HG02943 (cell line): ENCODE results near the gene METTL23.
"Not testable (repeated sequence)": the region's sequence is repeated elsewhere in the genome, so short reads cannot be mapped to it uniquely, and the experiment has no call there.

Experiments
- ATAC-seq: cut with Tn5 transposase; IDR thresholded peaks from one replicate; pipeline ENCODE4 v1.9.1; 2021; ENCODE audit warnings: mild to moderate bottlenecking, low read depth, moderate library complexity; ENCODE audit not compliant: unreplicated experiment

Gene METTL23

DNA sequence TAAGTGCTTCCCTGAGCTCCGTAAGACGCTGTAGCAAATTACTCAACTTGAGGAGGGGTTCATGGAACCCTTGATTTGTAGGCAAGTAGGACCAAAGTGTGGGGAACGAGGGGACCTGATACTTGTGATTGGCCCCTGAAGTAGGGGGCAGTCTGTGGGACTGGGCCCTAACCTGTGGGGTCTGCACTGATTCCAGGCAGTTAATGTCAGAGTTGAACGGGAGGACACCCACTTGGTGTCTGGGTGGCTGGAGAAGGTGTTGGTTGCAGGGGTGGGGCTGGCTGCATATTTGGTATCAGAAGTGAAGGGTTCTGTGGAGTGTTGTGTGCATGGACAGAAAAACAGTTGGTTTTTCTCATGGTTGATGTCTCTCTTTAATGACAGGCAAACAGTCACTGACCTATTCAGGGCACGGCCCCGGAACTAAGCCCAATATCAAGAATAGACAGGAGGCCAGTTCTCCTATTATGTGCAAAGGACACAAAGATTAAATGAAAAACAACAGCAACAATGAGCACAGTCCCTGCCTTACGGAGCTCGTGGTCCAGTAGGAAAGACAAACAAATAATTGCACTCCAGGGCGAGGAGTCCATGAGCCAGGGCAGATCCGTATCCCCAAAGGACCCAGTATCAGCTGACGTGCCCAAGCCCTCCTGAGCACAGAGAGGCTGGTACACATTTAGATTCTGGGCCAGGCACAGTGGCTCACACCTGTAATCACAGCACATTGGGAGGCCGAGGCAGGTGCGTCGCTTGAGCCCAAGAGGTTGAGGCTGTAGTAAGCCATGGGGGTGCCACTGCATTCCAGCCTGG lies 35.1 kb upstream of the METTL23 start:
- no peak for ATAC-seq

DNA sequence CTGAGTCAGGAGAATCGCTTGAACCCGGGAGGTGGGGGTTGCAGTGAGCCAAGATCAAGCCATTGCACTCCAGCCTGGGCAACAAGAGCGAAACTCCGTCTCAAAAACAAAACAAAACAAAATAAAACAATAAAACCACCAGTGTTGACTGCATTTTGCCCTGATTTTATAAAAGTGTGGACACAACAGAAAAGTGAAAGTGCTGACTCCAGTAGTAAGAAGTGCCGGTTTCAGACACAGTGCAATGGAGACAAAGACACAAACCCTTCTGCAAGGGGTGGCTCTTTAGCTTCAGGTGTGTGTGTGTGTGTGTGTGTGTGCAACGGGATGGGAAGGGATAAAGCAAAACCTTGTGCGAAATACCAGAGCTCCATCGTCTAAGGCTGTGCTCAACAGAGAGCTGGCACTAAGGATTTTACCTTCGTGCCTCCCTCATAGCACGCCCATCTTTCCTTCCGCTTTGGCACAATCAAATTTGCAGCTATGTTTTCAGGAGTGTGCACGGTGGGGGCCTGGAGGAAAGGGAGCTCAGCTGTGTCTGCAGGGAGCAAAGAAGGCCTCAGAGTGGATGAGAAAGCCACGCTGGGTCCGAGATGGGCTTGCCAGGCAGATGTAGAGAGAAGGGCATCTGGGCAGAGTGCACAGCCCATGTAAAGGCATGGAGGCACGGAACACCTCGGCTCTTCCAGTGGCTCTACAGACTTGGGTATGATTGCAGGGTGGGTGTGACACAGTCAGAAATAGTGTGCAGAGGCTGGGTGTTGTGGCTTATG lies 31.4 kb upstream of the METTL23 start:
- no peak for ATAC-seq

DNA sequence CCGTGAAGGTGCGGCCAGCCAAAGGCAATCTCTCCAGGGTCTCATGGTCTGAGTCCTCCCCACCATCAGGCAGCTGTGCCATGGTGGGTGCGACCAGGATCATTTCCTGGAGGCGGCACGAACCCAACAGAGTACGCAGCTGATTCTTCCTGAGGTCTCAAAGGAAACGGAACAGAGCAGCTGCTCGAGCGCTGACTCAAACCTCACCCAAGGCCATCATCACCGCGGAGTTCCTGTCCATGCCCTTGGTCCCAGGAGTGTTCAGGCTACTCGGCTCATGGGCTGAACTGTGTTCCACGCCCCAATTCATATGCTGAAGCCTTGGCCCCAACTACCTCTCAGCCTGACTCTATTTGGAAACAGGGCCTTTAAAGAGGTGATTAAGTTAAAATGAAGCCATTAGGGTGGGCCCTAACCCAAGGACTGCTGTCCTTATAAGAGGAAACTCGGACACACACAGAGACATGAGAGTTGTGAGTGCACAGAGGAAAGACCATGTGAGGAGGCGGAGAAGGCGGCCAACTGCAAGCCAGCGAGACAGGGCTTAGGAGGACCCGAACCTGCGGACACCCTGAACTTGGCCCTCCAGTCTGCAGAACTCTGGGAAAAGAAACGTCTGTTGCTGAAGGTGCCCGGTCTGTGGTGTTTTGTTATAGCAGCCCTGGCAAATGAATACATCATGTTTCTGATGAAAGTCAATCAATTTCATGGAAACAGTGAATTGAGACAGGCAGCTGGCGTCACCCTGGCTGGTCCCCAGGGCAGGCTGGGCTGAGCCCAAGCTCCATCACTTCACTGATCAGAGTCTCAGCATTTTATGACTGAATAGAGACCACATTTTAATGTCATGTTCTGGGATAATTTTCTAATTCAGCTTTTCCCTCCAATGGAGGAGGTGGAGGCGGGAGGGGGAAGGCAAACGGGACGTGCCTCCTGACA lies 29.6 kb upstream of the METTL23 start:
- ATAC-seq: no peak

DNA sequence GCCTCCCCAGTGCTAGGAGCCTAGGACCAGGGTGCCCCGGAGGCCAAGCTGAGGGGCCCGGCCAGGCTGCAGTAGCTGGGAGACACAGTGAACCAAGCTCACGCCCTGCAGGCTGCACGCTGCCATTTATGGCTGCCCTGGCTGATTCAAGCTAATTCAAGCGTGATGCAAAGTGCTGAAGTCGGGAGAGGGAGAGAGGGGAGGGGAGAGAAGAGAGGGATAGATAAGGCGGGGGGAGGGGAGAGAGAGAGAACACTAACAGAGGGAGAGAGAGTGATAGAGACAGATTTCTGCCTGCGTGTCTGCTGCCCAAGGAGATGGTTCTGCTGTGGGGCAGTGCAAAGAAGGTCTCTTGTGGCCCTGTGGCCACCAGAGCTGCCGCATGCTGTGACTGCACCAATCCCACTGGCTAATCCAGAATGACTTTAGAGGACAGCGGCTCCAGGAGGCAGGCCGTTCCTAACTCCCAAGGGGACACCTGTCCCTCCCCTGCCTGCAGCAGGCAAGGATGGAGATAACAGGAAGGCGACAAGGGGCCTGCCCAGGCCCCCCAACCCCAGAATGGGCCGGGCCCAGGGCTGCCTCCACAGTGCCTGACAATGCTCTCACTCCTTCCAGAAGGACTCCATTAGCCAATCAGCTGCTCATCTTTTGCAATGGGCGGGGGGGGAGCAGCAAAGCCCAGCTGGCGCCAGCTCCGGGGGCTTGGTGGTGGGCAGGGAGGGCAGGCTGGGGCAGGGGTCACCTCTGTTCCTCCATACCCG lies 28.8 kb upstream of the METTL23 start:
- no peak for ATAC-seq

DNA sequence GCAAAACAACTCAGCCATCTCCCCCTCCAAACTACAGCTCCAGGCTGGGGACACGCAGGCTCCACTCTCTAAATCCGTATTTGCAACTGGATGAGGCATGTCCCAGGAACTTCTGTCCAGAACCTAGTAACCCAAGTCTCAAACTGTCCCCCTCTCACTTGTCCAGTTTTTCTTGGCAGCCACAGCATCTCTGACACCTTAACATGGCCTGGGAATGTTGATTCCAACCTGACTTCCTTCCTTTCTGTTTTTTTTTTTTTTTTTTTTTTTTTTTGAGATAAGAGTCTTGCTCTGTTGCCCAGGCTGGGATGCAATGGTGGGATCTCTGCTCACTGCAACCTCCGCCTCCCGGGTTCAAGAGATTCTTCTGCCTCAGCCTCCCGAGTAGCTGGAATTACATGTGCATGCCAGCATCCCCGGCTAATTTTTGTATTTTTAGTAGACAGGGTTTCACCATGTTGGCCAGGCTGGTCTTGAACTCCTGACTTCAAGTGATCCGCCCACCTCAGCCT lies 28.1 kb upstream of the METTL23 start:
- ATAC-seq: not testable (repeated sequence)

DNA sequence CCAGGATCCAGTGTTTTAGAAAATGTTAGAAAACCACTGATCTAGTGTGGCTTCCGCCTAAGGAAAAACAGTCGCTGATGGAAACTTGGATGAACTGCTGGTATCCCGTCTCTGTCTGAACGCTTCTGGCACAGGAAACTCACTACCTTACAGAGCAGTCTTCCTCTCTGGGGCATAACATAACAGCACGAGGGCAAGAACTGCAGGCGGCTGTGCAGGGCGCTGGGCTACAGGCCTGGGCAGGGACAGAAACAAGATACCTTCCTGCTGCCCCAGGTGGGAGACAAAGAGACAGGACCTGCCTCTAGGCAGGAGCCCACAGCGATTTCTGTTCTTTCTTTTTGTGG lies 26.4 kb upstream of the METTL23 start:
- no peak for ATAC-seq

DNA sequence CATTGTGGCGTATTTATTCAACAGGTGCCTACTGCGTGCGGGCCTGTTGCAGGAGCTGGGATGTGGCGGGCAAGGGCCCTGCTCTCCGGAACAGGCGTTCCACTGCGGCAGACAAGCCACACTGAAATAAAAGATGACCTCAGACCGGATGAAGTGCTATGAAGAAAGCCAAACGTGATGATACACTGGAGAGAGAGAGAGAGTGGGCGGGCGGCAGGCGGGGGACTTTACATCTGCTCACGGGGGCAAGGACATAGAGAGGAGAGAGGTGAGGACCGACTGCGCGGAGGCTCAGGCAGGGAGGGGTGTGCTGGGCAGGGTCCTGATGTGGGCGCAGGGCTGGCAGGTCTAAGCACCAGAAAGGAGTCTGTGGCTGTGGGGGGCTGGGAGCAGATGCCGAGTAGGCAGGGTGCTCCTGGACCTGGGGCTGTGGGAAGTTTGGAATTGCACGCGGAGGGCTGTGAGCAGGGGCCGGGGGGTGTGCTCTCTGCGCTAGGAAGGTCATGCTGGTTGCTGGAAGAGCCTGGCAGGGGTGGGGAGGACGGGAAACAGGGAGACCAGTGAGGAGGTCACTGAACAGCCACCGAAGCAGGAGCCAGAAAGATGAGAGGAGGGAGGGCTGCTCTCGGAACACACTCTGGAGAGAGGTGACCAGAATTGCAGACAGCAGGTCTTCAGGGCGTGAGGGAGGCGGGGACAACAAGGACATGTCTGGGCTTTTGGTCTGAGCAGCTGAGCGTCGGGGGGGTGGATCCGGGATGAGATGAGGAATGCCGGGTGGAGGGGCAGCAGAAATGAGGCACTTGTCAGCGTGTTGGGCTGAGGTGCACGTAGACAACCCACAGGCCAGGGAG lies 25.8 kb upstream of the METTL23 start:
- no peak for ATAC-seq

DNA sequence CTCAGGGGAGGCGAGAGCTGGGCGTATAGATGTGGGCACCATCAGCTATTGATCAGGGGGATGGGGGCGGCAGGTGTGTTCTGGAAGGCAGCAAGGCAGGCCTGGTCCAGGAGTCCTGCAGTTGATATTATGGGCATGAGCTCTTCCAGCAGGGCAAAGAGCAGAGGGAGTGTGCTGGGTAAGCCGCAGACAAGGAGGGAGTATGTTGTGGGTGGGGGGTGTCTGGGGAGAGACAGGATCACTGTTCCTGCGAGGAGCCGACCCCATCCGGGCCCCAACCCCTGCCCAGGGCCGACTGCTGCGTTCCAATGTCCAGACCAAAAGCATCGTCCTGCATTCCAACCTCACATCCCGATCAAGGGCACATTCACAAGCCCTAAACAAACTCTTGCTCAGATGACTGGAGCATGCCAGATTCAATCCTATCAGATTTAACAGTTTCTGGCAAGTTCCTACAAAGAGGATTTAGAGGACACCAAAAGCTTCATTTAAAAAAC lies 25.1 kb upstream of the METTL23 start:
- no peak for ATAC-seq

DNA sequence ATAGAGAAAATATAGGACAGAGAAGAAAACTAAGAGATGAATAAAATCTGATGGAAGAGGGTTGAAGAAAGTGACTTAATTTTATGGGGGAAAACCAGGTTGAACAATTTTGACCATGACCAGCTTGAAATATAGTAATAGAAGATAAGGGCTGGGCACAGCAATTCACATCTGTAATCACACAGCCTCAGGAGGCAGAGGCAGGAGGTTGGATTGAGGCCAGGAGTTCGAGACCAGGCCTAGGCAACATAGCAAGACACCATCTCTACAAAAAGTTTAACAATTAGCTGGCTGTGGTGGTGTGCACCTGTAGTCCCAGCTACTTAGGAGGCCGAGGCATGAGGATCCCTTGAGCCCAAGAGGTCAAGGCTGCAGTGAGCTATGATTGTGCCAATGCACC lies 24.6 kb upstream of the METTL23 start:
- ATAC-seq: no peak

DNA sequence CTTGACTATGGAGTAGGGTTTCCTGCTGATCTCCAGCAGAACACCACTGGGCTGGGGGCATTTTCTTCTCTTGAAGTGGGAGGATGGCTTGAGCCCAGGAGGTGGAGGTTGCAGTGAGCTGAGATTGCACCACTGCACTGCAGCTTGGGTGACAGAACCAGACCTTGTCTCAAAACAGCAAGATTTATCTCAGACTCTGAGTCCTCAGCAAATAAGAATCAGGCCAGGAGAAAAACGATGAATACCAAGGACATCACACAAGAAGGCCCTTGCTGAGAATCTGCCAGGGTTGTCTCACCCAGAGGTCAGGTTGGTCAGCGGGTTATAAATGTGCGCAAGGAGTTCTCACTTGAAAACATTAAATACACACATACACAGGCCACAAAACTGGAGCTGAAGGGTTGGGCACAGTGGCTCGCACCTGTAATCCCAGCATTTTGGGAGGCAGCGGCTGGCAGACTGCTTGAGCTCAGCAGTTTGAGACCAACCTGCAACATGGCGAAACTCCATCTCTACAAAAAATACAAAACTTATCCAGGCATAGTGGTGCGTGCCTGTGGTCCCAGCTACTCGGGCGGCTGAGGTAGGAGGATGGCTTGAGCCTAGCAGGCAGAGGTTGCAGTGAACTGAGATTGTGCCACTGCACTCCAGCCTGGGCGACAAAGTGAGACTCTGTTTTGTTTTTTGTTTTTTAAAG lies 23.6 kb upstream of the METTL23 start:
- no peak for ATAC-seq

DNA sequence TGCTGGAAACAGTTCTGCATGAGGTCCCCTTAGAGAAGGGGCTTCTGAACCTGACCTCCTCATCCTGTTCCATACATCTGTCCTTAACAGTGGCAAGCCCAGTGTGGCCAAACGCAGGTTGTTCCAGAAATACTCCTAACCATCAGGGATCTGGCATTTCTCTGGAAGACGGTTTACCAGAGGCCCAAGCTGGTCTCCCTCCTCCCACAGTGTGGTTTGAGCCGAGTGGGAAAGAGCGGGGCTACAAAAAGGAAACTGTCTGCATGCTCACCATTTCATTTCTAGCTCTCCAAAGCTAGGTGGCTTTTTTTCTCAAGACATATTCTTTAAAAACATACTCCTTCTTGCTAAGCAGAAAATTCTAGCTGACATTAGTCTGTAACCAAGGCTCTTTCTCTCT lies 21.8 kb upstream of the METTL23 start:
- no peak for ATAC-seq

DNA sequence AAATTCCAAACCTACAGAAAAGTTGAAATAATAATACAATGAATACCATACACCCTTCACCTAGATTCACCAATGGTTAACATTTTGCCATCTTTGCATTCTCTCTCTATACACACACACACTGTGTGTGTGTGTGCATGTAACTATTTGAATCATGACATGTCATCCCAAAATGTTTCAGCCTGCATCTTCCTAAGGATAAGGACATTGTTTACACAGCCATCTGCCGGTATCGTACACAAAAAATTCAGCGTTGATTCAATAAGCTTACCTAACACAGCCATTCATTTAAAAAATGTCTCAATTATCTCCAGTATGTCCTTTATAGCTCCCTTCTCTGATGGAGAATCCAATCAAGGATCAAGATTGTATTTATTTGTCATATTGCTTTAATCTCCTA lies 19.8 kb upstream of the METTL23 start:
- no peak for ATAC-seq

DNA sequence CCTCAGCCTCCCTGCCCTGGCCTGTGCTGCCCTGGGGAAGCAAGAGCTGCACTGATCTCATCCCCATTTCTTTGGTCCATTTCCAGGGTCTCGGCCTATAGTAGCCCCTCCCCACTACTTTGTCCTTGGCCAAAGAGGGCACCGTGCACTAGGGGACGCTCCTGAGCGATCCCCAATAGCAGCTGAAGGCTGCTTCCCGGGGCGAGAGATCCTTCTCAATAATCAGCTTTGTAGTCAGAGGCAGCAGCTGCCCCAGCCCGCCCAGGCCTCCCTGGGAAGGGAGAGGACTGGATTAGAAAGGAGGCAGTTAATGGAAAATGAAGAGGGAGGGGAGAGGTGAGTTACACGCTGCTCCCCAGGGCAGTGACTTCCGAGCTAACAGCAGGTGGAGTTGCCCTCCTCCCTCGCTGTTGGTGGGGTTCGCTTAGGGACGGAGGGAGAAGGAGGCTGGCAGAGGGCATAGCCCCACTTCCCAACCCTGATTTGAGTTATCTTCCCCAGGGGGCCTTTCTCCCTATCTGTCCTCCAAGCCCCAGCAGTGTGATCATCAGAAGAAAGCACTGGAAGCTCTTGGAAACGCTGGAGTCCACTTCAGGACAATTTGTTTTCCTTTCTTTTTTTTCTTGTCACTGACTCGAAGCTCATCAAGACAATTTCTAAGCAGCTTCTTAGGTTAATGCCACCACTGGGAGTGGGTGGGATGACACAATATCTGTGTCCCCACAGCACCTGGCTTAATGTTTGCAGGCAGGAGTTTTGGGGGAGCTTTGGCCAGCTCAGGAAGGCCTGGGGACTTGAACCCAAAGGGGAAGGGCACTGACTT lies 18.4 kb upstream of the METTL23 start:
- no peak for ATAC-seq

DNA sequence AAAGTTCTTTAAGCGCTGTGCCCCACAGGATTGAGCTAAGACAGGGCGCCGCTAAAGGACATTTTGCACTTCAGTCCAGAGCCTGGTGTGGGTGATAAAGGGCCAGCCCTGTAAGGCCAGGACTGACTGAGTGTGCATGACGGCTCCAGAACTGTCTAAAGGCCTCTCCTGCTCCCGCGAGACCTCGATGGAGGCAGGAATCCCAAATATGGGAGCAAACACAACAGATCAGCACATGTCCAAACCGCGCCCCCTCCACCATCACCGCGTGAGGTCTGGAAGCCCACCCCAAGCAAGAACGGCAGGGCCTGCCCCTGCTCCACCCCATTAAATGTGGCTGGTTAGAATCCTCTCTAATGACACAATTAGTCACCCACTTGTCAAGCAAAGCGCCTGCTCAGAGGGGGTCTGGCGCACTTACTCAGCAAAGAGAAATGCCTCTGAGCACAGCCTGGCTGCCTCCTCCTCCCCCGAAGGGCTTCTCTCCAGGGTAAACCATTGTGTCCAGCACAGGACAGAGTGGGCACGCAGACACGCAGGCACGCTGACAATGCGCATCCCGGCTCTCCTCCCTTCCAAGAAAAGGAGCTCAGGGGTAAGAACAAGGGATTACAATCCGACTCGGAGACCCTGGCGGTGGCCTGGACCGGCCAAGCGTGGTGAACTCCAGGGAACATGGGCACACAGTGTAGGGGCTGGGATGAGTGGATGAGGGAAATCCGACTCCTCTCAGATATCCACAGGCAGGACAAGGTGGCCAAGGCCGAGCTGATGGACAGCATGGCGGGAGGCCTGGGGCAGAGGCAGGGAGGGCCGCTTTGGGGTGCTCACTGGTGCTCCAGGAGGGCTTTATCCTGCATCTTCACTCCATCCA lies 17.3 kb upstream of the METTL23 start:
- no peak for ATAC-seq

DNA sequence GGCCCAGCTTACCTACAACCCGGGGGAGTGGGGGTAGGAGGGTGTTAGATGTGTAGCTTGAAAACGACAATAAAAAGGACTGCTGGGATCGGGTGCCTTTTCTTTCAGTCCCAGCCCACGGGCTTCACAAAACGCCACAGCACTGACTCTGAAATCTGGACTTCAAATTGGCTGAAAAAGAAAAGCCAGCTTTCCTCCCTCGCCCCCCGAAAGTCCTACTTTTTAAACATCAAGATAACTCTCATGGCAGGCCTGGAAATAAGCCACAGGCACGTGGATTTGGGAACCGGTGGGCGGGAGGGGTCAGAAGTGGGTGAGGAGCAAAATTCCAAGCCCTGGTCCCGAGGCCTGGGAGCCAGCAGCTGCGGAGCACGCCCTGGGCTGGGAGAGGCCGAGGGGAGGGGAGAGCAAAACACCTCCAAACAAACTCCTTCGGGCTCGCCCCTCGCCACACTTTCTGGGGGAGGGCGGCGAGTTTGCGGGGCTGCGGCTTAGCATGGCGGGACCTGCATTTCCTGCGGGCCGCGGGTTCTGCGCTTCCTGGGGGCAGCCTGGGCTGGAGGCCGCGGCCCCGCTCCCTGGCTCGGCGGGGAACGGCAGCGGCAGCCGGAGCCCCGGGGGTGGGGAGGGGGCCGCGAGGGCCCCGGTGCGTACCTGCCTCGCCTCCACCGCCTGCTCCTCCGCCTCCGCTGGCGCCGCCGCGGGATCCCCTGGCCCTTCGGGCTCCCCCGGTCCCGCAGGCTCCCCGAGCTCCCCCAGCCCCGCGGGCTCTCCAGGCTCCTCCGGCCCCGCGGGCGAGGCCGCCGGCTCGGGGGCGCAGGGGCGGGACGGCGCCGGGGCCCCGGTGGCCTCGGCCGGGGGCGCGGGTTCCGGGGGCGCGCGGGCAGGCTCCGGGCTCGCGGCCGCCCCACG lies 16.4 kb upstream of the METTL23 start:
- not testable (repeated sequence) for ATAC-seq
